Upper lobe of left lung (tissue), 4 donors: Measurements from ENCODE around the gene STX16.

Experiments used
- EP300 ChIP-seq, 4 donors: sonication (generic); formaldehyde crosslinking; IDR thresholded peaks; one replicate each; pipeline ENCODE4 v1.5.1; 2017; ENCODE audit warnings: antibody characterized with exemption in 4 of 4, control low read depth in 2 of 4
- POLR2A ChIP-seq, 4 donors: fragments of 450-650 bp; IDR thresholded peaks; one replicate each; pipeline ENCODE4 v1.5.1; 2016 to 2017; ENCODE audit warnings: antibody characterized with exemption in 4 of 4, mild to moderate bottlenecking in 2 of 4
- TF ChIP-seq, protein P1 (sequence below), 6 experiments: fragments of 450-650 bp in 4 of 6; fragments of 200-600 bp in 2 of 6; sonication (generic) in 2 of 6; IDR thresholded peaks; one replicate each; pipeline ENCODE4 v1.5.1; 2016 to 2019; ENCODE audit warnings: antibody characterized with exemption in 6 of 6

DNA sequence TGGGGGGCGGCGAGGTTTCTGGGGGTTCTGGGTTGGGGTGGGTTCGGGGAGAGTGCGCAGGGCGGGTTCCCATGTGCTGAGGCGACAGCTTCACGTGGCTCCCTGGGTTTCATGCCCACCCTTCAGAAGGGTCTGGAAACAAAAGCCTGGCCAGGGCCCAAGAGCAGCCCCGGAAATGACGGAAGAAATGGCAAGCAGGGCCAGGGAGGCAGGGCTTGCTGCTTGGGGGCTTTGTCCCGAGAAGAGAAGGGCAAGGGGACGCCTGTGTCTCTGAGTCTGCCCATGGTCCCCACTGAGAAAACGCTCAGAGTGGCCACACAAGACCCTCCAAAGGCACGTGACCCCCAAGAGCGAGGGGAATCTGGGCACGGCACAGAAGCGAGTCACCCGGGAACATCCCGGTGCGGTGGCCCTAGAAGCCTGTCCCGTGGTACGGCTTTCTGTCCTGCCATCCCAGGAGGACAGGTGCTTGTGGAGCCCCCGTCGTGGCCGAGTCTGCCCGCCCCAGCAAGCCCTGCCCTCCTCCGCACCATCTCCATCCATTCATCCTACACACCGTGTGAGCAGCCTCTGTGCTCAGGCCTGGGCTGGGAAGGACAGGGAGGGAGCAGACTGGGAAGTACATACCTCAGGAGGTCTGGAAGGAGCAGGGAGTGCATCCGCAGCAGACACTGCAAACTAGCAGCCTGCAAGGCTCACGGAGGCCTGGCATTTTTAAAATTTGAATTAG lies 50.5 kb downstream of the STX16 start:
- no peak for TF ChIP-seq POLR2A (IDR thresholded peaks at IDR 0.05)
- TF ChIP-seq, protein P1, sequence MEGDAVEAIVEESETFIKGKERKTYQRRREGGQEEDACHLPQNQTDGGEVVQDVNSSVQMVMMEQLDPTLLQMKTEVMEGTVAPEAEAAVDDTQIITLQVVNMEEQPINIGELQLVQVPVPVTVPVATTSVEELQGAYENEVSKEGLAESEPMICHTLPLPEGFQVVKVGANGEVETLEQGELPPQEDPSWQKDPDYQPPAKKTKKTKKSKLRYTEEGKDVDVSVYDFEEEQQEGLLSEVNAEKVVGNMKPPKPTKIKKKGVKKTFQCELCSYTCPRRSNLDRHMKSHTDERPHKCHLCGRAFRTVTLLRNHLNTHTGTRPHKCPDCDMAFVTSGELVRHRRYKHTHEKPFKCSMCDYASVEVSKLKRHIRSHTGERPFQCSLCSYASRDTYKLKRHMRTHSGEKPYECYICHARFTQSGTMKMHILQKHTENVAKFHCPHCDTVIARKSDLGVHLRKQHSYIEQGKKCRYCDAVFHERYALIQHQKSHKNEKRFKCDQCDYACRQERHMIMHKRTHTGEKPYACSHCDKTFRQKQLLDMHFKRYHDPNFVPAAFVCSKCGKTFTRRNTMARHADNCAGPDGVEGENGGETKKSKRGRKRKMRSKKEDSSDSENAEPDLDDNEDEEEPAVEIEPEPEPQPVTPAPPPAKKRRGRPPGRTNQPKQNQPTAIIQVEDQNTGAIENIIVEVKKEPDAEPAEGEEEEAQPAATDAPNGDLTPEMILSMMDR (IDR thresholded peaks at IDR 0.05) = no peak
- TF ChIP-seq EP300 (IDR thresholded peaks at IDR 0.05) = no peak
